ENCODE results near the gene MYH8. TPM values are rescaled to one million over a fixed set of nuclear protein-coding genes. Genes with fewer than 3 reads are reported as not detected.

MYH8 gene
- total RNA-seq, 1 donor from 2014 or later, result not detected

Other genes with a start within 250 kb of the MYH8 start
- gene GAS7, start 223.3 kb downstream of the MYH8 start, total RNA-seq, result 78.0 TPM
- not detected for gene MYH13, start 48.9 kb downstream of the MYH8 start, total RNA-seq
- gene MYH4, start 47.6 kb upstream of the MYH8 start, total RNA-seq, result not detected
- gene MYH1, start 96.6 kb upstream of the MYH8 start, total RNA-seq, result not detected
- not detected for gene MYH2, start 127.7 kb upstream of the MYH8 start, total RNA-seq
- 0.32 TPM for gene MYH3, start 235.4 kb upstream of the MYH8 start, total RNA-seq